GM19468 (cell line): Measurements from ENCODE around the gene GIPC2.
"Not testable (repeated sequence)": the region's sequence is repeated elsewhere in the genome, so short reads cannot be mapped to it uniquely, and the experiment has no call there.

Source experiments
- ATAC-seq: cut with Tn5 transposase; IDR thresholded peaks from one replicate; pipeline ENCODE4 v1.9.1; 2021; ENCODE audit warnings: mild to moderate bottlenecking, moderate library complexity, moderate number of reproducible peaks; ENCODE audit not compliant: unreplicated experiment; ENCODE audit errors: extremely low read depth

The GIPC2 gene, protein sequence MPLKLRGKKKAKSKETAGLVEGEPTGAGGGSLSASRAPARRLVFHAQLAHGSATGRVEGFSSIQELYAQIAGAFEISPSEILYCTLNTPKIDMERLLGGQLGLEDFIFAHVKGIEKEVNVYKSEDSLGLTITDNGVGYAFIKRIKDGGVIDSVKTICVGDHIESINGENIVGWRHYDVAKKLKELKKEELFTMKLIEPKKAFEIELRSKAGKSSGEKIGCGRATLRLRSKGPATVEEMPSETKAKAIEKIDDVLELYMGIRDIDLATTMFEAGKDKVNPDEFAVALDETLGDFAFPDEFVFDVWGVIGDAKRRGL

DNA sequence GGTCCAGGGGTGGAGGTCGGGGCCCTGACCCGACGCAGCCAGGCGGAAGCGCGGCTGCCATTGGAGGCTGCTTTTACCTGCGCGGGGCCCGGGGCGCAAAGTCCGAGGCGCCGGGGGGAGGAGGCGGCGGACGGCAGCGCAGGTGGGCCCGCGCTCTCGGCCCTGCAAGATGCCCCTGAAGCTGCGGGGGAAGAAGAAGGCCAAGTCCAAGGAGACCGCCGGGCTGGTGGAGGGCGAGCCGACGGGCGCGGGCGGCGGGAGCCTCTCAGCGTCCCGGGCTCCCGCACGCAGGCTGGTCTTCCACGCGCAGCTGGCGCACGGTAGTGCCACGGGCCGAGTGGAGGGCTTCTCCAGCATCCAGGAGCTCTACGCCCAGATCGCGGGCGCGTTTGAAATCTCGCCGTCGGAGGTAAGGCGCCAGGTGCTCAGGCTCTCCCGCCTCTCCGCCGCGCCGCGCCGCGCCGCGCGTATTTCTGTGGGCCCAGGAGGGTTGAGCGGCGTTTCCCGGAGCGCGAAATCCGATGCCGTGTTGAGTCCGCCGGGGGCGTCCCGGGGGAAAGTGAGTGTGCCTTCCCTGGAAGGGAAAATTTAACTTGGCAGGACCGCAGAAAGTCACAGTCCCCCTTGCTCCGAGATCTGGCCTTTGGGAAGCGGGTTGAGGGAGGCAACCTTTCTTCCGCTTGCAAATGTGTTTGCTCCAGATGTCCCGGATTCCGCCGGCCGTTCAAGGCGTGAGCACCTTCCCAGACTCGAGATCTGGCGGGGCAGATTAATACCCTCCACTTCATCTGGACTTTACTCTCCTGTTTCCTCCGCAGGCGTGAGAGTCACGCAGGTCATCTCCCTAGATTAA is at the start of gene GIPC2:
GIPC2 (plus strand) TSS at position 41 of the 853 bp plus-strand sequence; CDS start at position 170, 129 bp downstream.
- ATAC-seq, result no peak

DNA sequence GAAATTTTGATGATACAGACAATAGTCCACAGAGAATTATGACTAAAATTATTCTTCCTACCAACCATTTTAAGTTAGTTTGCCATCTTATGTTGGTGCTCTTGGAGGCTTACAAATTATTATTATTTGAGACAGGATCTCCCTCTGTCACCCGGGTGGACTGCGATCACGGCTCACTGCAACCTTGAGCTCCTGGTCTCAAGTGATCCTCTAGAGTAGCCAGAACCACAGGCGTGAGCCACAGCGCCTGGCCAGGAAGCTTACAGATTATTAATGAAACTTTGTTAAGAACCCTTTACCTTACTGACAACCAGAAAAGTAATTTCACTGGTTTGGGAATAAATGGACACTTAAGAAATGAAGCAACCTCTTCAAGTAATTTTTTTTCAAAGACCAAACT is 49.0 kb upstream of the GIPC2 start:
- ATAC-seq, result no peak

DNA sequence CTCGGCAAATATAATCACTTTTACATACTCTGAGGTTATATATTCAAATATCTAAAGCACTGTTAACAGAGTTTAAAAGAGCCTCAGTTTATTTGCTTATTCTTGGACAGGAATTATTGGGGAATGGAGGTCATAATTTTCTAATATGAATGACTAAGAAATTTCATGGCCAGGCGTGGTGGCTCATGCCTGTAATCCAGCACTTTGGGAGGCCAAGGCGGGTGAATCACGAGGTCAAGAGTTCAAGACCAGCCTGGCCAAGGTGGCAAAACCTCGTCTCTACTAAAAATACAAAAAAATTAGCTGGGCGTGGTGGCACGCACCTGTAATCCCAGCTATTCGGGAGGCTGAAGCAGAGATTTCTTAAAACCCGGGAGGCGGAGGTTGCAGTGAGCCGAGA is 45.2 kb upstream of the GIPC2 start:
- ATAC-seq, result not testable (repeated sequence)

DNA sequence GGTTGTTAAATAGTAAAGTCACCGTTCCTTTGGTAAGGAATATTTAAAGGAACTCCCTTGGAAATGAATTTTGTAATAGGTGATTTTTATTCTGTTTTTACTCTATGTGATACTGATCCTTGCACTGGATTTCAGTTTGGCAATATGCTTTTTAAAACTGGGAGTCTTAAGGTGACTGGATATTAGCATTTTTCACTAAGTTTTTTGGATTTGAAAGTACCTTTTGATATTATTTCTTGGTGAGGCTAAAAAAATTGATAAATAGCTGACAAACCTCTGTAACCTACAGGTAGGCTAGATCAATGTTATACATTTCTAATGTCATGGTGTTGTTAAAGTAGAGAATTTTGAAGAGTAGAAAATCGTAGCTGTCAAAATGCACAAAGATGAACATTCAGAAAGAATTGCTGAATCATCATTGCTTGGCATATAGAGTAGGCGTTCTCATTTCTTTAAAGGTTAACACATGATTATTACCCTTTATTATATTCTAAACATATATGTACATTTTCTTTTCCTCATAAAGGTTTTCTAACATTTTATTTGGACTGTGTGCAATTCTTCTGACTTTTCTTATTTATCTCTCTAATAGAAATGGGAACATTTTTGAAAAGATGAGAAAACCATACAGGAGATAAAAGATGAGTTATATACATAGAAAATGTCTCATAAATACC is 42.6 kb upstream of the GIPC2 start:
- ATAC-seq, result no peak

DNA sequence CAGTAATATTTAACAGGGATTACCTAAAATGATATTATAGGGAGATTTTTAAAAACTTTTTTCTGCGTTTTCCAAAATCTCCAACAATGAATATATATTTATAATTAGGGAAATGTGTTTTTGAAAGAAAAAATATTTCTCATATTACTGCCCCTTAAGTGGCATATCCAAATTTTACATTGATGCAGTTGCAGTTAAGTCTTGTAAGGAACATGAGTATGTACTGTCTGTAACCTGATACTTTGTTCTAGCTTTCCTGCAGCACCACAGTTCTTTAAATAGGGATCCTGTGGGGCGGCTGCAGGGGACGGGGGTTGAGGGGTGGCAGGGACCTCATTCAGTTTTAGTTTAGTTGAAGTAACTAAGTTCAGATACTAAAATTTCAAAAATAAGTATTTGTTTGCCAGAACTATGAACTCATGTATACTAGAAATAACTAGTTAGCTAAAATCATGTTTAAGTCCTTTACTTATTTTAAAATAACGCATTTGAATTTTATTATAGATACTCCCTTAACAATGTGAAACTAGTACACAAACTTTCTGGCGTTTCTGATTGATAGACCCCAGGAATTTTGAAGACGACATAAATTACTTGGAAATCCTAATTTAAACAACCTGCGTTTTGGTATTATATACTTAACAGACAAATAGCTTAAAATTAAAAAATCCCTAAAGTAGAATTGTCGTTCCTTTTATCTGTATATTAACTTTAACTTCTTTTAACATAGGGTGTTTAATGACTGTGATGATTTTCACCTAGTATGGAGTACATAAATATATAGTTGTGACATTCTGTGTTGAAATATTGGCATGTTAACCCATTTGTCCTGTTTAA is 41.7 kb upstream of the GIPC2 start:
- ATAC-seq, result no peak

DNA sequence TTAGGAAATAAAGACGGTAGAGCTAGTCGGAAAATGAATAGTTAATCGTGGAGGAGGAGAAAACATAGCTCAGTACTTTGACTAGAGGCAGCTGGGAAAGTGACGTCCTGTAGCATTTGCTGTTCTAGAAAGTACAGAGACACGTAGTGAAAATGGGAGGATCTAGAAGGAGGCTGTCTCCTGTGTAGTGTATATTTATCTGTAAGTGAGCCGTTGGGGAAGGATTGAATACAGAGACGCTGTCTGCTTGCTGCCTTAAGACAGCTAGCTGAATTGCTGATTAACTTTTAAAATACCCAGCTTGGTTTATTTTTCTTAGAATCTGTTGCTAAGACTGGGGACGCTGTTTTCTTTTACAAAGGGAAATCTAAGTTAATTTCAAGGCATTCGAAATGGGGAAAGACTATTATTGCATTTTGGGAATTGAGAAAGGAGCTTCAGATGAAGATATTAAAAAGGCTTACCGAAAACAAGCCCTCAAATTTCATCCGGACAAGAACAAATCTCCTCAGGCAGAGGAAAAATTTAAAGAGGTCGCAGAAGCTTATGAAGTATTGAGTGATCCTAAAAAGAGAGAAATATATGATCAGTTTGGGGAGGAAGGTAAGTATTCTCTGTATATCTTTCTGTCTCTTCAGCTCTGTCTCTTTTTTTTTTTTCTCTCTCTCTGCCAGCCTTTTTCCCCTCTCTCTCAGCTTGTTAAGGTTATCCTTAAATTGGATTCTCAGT is 40.9 kb upstream of the GIPC2 start, which contains the start of gene DNAJB4:
DNAJB4 (plus strand) TSS at position 221 of the 729 bp plus-strand sequence; CDS start at position 393, 172 bp downstream.
- peak; percentile 98 for ATAC-seq

DNA sequence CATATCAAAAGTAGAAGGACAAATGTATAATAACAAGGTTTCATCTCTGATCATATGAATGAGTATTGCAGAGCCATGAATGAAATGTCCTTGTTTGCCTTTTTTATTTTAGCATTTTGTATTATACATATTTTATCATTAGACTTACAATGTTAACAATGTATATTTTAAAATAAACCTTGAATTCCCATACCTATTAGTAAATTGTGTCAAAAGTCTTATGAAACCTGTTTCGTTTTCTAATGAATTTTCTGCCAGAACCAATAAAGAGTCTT is 40.4 kb upstream of the GIPC2 start:
- ATAC-seq, result no peak

DNA sequence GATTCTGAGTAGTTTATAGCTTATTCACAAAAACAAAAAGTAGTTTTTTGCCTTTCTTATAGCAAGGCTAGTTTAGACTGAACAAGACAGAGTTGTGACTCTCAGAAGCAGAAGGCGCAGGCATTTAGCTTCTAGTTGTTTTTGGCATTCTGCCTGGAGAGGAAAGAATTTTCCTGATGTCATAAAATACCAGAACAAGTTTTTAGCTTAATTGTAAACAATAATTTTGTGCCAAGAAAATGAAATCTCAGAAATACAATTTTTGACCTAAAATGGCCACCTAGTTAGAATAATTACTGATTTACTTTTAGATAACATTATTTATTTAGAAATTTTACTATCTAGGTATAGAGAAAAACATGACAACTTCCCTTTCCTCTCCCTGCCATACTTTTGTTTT is 40.0 kb upstream of the GIPC2 start:
- ATAC-seq, result no peak

DNA sequence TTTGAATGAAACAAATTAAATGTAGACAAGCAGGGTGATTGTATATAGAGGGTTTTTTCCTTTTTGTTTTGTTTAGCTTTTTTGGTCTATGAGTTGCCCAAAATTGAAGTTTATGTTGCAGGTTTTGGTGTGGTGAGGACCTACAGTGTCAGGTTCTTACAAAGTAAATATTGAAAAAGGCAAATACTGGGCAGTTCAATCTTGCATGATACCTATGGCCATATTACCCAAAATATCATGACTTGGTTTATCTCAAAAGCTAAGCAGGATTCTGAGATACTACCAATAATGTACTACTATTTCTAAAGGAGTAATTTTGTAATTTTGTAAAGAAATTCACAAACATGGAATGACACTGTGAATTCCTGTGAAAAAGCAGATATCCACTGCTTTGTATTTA is 39.2 kb upstream of the GIPC2 start:
- ATAC-seq, result no peak

DNA sequence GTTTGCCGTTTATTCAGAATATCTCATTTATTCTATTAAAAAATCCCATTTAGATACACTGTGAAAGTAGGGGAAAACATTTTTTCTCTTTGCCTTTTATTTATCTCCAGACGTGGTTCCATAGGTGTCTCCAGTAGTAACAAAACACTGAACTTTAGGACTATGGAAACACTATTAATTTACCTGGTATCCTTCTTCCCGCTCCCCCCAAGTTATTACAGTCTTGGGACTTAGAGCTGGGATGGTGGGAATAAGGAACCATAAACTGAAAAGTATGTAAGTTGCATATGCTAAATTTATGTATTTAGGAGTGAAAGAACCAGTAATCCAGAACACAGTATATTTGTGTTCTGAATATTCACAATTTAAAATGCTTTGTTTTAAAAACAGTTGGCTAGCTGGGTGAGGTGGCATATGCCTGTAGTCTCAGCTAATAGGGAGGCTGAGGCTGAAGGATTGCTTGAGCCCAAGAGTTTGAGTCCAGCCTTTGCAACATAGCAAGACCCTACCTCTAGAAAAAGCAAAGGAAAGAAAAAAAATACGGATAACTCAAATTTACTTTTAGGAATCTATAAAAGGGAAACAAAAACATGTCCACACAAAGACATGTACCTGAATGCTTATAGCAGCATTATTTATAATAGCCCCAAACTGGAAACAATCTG is 38.0 kb upstream of the GIPC2 start:
- ATAC-seq, result no peak

DNA sequence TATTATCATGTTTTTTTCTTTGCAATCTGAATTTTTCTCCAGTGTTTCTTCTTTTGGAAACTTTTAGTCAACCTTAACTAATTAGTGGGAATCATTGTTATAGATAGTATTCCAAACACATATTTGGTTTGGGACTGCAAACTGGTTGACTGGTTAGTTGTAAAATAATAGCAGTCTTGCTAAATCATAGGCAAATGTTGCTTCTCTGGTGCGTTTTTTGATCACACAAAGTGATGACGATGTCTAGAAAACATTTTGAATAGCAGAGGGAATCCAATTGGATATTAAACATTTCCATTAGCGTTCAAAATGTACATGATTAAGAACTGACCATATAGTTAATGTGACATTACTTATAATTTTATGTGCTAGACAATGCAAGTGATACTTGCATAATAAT is 36.5 kb upstream of the GIPC2 start:
- no peak for ATAC-seq

DNA sequence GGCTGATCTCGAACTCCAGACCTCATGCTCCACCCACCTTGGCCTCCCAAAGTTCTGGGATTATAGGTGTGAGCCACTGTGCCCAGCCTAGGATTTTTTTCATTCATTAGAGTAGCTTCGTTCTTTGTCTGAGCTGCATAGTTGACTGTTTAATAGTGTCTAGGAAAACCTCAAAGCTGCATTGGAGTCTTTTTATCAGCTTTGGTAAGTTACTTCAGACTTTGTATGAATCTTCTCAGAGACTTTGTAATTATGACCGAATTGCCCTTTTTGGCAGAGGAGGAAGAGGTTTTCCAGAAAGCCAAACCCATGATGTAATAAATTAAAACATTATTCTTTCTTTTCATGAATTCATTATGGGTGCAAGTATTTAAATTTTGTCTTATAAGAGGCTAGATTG is 35.9 kb upstream of the GIPC2 start:
- ATAC-seq, result no peak

DNA sequence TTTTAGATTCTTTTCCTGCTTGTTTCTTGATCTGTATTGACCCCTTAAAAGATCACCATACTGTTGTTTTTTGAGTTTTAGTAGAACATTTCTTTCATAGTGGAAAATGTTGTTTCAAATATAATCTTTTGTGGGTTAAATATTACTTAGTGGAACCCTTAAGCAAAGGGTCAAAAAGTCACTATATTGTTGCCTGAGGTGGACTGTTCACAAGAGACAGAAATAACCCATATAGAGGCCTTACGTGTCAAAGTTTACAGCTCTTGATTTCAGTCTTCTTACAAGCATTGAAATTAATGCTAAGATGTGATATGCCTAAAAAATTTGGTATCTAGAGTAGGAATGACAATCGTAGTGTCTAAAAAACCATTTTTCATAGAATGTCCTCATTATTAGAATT is 34.7 kb upstream of the GIPC2 start:
- no peak for ATAC-seq

DNA sequence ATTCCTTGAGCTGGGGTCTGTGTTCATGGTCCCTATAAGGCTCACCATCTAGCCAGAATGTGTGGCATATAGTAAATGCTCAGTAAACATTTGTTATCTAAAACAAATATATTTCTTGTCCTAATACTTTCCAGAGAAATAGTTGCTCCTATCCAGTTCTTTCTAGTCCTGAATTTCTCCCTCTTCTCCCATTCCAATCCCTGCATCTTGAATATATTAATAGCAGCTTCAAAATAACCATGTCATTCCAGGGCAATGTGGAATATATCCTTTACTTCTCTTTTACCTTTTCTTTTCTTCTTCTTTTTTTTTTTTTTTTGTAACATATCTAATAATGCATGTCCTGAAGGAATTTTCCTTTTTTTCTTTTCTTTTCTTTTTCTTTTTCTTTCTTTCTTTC is 30.6 kb upstream of the GIPC2 start:
- ATAC-seq, result no peak

DNA sequence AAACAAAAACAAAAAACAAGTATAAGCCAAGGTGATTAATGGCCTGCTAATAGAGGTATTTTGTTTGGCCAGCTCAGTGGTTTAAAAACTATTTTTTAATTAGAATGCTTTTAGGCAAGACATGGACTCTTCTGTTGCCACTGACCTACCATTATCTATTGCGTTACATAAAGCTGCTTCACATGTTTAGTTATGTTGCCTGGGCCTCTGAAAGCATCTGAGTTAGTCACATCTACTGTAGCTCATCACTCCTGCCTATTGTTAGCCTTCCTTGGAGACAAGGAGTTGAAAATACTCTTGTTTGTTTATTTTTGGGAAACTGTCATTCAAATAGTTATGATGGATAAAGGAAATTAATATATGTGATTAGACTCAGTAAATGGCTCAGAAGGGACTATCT is 26.7 kb upstream of the GIPC2 start:
- no peak for ATAC-seq

DNA sequence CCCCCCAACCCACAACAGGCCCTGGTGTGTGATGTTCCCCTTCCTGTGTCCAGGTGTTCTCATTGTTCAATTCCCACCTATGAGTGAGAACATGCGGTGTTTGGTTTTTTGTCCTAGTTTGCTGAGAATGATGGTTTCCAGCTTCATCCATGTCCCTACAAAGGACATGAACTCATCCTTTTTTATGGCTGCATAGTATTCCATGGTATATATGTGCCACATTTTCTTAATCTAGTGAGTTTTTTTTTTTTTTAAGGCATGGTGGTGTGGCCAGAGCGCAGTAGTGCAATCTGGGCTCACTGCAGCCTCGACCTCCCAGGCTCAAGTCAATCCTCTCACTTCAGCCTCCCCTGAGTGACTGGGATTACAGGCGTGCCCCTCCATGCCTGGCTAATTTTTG is 24.6 kb upstream of the GIPC2 start:
- ATAC-seq, result not testable (repeated sequence)

DNA sequence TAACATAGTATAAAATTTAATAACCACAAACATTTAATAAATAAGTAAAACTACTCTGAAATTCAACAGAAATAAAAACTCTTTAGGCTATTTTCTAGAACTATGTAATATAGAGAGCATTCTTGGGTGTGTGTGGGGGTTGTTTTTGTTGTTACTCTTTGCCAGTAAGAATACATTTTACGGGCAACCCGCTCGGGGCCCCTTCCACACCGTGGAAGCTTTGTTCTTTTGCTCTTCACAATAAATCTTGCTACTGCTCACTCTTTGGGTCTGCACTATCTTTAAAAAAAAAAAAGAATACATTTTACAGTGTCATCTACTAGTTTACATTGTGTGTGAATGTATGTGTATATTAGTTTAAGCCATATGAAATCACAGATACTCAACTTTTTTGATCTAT is 16.0 kb upstream of the GIPC2 start:
- ATAC-seq, result no peak

DNA sequence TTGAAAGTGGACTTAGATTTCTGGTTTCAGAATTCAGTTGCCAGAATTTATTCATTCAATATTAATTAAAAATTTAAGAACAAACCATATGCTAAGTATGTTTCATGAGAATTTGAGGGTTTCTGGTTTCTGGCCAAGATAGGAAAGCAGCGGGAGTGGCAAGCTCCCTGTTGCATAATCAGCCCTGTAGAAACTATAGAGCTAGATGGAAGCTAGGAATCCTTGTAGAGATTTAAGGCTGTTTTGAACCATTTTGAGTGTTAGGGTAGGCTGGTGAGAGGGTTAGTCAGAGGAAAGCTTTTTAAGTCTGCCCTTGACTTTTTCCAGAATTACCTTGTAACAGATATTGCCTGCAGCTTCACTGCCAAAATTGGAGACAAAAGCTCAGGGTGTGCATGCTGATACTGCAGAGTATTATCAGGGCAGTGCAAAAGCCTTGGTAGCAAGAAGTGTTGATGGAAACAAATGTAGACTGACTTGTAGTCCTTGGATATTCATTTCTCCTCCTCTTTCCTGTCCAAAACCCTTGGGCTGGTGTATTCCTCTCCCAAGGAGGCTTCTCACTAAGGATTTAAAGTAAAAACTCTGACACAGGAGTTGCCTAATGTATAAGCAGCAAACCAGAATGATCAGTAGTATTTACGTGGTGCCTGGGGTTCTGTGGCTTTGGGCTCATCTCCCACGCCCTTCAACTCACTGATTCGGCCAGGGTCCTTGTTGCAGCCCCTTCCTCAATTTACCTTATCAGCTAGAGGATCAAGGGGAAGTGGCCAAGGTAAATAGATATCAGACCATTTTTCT is 12.6 kb upstream of the GIPC2 start:
- no peak for ATAC-seq
